CD14-positive monocyte (primary cell): ENCODE measurements around the gene NEUROD4. TPM values are rescaled to one million over a fixed set of nuclear protein-coding genes. Genes with fewer than 3 reads are reported as not detected.

ENCODE experiments used
- DNase-seq, 3 donors: peaks; one replicate each; pipeline ENCODE4 v3.0.0-alpha.2; 2011 to 2022
- H2AFZ ChIP-seq: 2 replicates; pipeline ENCODE4 v1.6.0; 2012; ENCODE audit warnings: mild to moderate bottlenecking, low read depth, low read length, inconsistent platforms; ENCODE audit not compliant: insufficient read depth, poor library complexity, severe bottlenecking
- H3K27ac ChIP-seq, 2 donors: 1 replicate in 1 of 2; 2 replicates in 1 of 2; pipeline ENCODE4 v1.5.1; 2012 to 2013; ENCODE audit warnings: low read length in 2 of 2, control low read depth in 1 of 2, inconsistent platforms in 1 of 2, low read depth in 1 of 2, mild to moderate bottlenecking in 1 of 2
- H3K27me3 ChIP-seq, 2 donors: one replicate each; pipeline versions ENCODE4 v1.6.0 to v1.6.1; 2011 to 2013; ENCODE audit warnings: low read length in 2 of 2; ENCODE audit not compliant: control insufficient read depth in 2 of 2, insufficient read depth in 2 of 2
- H3K36me3 ChIP-seq, 2 donors: replicated peaks in 1 of 2; 1 replicate in 1 of 2; 2 replicates in 1 of 2; pipeline versions ENCODE4 v1.5.1 to v1.6.1; 2012 to 2013; ENCODE audit warnings: low read length in 2 of 2, control low read depth in 1 of 2, inconsistent platforms in 1 of 2, mild to moderate bottlenecking in 1 of 2; ENCODE audit not compliant: insufficient read depth in 2 of 2, control insufficient read depth in 1 of 2
- H3K4me1 ChIP-seq, 2 donors: 1 replicate in 1 of 2; 2 replicates in 1 of 2; pipeline versions ENCODE4 v1.5.1 to v1.6.1; 2012 to 2013; ENCODE audit warnings: low read length in 2 of 2, control low read depth in 1 of 2, inconsistent platforms in 1 of 2, mild to moderate bottlenecking in 1 of 2, moderate library complexity in 1 of 2; ENCODE audit not compliant: insufficient read depth in 2 of 2, control insufficient read depth in 1 of 2
- H3K4me2 ChIP-seq: replicated peaks from 2 replicates; pipeline ENCODE3; 2012; ENCODE audit warnings: low read length, moderate library complexity, mild to moderate bottlenecking; ENCODE audit not compliant: poor library complexity, severe bottlenecking; ENCODE audit errors: extremely low read depth
- H3K4me3 ChIP-seq, 3 experiments: fragments of 200-600 bp in 1 of 3; sonication (generic) in 1 of 3; replicated peaks in 1 of 3; 1 replicate in 2 of 3; 2 replicates in 1 of 3; pipeline ENCODE4 v1.5.1; 2011 to 2013; ENCODE audit warnings: low read length in 3 of 3, mild to moderate bottlenecking in 3 of 3, control low read depth in 2 of 3, low read depth in 2 of 3, inconsistent platforms in 1 of 3, moderate library complexity in 1 of 3
- H3K79me2 ChIP-seq: 2 replicates; pipeline ENCODE4 v1.6.0; 2012; ENCODE audit warnings: mild to moderate bottlenecking, control low read depth, inconsistent platforms, low read length, moderate library complexity; ENCODE audit not compliant: insufficient read depth
- H3K9ac ChIP-seq: 2 replicates; pipeline ENCODE4 v1.6.0; 2017; ENCODE audit warnings: low read length, mild to moderate bottlenecking; ENCODE audit not compliant: insufficient read depth, poor library complexity, severe bottlenecking
- H3K9me3 ChIP-seq, 2 donors: replicated peaks in 1 of 2; 1 replicate in 1 of 2; 2 replicates in 1 of 2; pipeline versions ENCODE4 v1.5.1 to v1.6.1; 2012 to 2013; ENCODE audit warnings: low read length in 2 of 2, control low read depth in 1 of 2; ENCODE audit not compliant: control insufficient read depth in 1 of 2, insufficient read depth in 1 of 2
- H4K20me1 ChIP-seq: 2 replicates; pipeline ENCODE4 v1.6.0; 2012; ENCODE audit warnings: mild to moderate bottlenecking, low read length, control low read depth, moderate library complexity; ENCODE audit not compliant: insufficient read depth
- H3K27ac Mint-ChIP-seq, 7 donors: one replicate each; pipeline ENCODE4 v1.8.0; 2020; ENCODE audit warnings: mild to moderate bottlenecking in 7 of 7, mixed read lengths in 7 of 7, moderate library complexity in 6 of 7, inconsistent platforms in 2 of 7
- H3K27me3 Mint-ChIP-seq, 3 donors: one replicate each; pipeline ENCODE4 v1.8.0; 2021 to 2022; ENCODE audit warnings: low read depth in 3 of 3, mild to moderate bottlenecking in 3 of 3, mixed read lengths in 3 of 3, moderate library complexity in 3 of 3, inconsistent platforms in 1 of 3
- H3K36me3 Mint-ChIP-seq, 2 donors: one replicate each; pipeline ENCODE4 v1.8.0; 2020; ENCODE audit warnings: mixed read lengths in 2 of 2, inconsistent platforms in 1 of 2, mild to moderate bottlenecking in 1 of 2
- H3K4me1 Mint-ChIP-seq: one replicate; pipeline ENCODE4 v1.8.0; 2020; ENCODE audit warnings: mild to moderate bottlenecking, mixed read lengths
- H3K4me3 Mint-ChIP-seq, 2 donors: one replicate each; pipeline ENCODE4 v1.8.0; 2020; ENCODE audit warnings: mild to moderate bottlenecking in 2 of 2, mixed read lengths in 2 of 2, moderate library complexity in 1 of 2
- H3K9me3 Mint-ChIP-seq, 7 donors: one replicate each; pipeline ENCODE4 v1.8.0; 2020 to 2022; ENCODE audit warnings: mixed read lengths in 7 of 7, mild to moderate bottlenecking in 6 of 7, moderate library complexity in 6 of 7, inconsistent platforms in 2 of 7
- WGBS: methylation state at CpG from one replicate; pipeline ENCODE4 v1.1.5; 2013; ENCODE audit warnings: missing lambda C conversion rate; ENCODE audit not compliant: insufficient coverage; 5-methylcytosine and 5-hydroxymethylcytosine counted together
- intact Hi-C, 2 donors: fragments of 100-400 bp; cut with micrococcal nuclease; formaldehyde crosslinking; loops; one replicate each; pipeline versions ENCODE4 v1.15.0 to v1.15.1; 2023
- polyA plus RNA-seq, 3 donors: library from polyadenylated mRNA; depleted of rRNA in 1 of 3; unstranded in 2 of 3; stranded (reverse) in 1 of 3; fragments of 300-500 nt in 2 of 3; fragments of >200 nt in 1 of 3; fragmentation: Illumina TruSeq in 2 of 3; gene quantifications; 1 replicate in 2 of 3; 2 replicates in 1 of 3; pipeline ENCODE4 v1.2.3, GENCODE V29; 2012 to 2021
- TF ChIP-seq, protein P1 (sequence below): fragments of 200-600 bp; IDR thresholded peaks from one replicate; pipeline ENCODE4 v1.8.0; 2022; ENCODE audit warnings: antibody characterized with exemption, mild to moderate bottlenecking

The NEUROD4 gene
- polyA plus RNA-seq, 3 donors: not detected

DNA sequence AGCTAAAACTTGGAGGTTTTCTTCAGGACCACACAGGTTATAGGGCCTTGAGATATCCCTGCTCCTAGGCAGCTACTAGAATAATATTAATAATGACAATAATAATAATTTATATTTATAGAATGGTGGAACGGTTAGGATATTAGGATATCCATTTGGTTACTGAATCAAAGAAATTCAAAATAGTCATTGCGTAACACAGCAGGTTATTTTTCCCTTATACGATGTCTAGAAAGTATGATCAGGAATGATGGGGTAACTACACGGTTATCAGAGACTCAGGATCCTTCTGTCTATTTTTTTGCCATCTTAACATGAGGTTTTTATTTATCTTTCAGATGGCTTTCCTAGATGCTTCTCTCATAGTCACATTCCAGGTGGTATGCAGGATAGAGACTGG lies 39.0 kb downstream of the NEUROD4 start:
- Mint-ChIP-seq H3K4me1 (peaks cover 12% of the 10 kb centered on the region), H3K27me3 (peaks cover 0 to 3% (median 3%) of the 10 kb centered on the region in 3 donors)

DNA sequence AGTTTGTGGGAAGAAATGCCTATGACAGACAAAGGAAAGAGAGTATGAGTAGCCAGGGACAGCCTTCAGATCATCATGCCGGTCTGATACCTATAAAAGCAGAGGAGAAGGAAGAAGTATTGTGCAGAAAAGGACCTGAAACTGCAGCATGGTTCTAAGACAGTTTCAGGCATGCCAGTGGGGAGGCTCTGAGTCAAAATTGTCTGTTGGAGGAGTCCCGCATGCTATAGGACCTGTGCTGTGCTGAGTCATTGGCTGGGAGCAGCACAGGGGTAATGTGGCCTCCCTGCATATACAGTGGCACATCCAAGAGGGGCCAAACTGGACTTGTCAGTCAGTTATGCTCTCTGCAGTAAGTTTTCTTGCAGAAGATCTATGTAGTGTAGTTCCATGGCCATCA lies 40.7 kb downstream of the NEUROD4 start:
- Histone ChIP-seq H3K9ac (no peak overlapping the region), H3K79me2 (no peaks in the 10 kb centered on the region), H3K4me2 (no peak overlapping the region), H3K4me3 (no peak overlapping the region), H3K4me1 (peaks cover 10% of the 10 kb centered on the region in 2 donors), H3K27ac (no peak overlapping the region), H4K20me1 (no peaks in the 10 kb centered on the region), H3K27me3 (no peaks in the 10 kb centered on the region), H3K36me3 (no peaks in the 10 kb centered on the region), H2AFZ (peak overlapping the region; percentile 4), H3K9me3 (no peaks in the 10 kb centered on the region)
- Mint-ChIP-seq H3K27ac (no peak overlapping the region), H3K36me3 (no peaks in the 10 kb centered on the region), H3K4me1 (peaks cover 12% of the 10 kb centered on the region), H3K4me3 (no peak overlapping the region), H3K9me3 (no peaks in the 10 kb centered on the region), H3K27me3 (peaks cover 0 to 5% (median 3%) of the 10 kb centered on the region in 3 donors)
- DNase-seq: peak in 2 of 3 donors; percentile 32 to 57
- WGBS: 0% methylated on average over 2 of the region's 2 CpGs
- TF ChIP-seq, protein P1, sequence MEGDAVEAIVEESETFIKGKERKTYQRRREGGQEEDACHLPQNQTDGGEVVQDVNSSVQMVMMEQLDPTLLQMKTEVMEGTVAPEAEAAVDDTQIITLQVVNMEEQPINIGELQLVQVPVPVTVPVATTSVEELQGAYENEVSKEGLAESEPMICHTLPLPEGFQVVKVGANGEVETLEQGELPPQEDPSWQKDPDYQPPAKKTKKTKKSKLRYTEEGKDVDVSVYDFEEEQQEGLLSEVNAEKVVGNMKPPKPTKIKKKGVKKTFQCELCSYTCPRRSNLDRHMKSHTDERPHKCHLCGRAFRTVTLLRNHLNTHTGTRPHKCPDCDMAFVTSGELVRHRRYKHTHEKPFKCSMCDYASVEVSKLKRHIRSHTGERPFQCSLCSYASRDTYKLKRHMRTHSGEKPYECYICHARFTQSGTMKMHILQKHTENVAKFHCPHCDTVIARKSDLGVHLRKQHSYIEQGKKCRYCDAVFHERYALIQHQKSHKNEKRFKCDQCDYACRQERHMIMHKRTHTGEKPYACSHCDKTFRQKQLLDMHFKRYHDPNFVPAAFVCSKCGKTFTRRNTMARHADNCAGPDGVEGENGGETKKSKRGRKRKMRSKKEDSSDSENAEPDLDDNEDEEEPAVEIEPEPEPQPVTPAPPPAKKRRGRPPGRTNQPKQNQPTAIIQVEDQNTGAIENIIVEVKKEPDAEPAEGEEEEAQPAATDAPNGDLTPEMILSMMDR: no peak
- intact Hi-C loops: loop anchor here in 1 of 2 donors (10.0 kb wide), 1 partner anchor 226 kb away; no protein-coding TSS in a partner anchor

More for the DNA sequence above, 39.0 kb downstream of the NEUROD4 start:
- H3K27me3 ChIP-seq: no peaks in the 10 kb centered on the region
- H3K9ac ChIP-seq: no peak overlapping the region
- no peaks in the 10 kb centered on the region for H3K36me3 ChIP-seq
- no peaks in the 10 kb centered on the region for H3K9me3 ChIP-seq
- Mint-ChIP-seq H3K9me3 (no peaks in the 10 kb centered on the region), H3K27ac (no peak overlapping the region), H3K4me3 (no peak overlapping the region), H3K36me3 (no peaks in the 10 kb centered on the region)
- H4K20me1 ChIP-seq: no peaks in the 10 kb centered on the region
- peaks cover 10% of the 10 kb centered on the region in 2 donors for H3K4me1 ChIP-seq
- no peak overlapping the region for H3K4me2 ChIP-seq
- no peak overlapping the region for H2AFZ ChIP-seq
- WGBS: 100% methylated on average over 3 of the region's 4 CpGs
- no peaks in the 10 kb centered on the region for H3K79me2 ChIP-seq
- no peak for DNase-seq
- H3K27ac ChIP-seq: no peak overlapping the region
- intact Hi-C loops: no loop called here
- TF ChIP-seq, protein P1: no peak
- H3K4me3 ChIP-seq: no peak overlapping the region
